NCI-H1092 (cell line): ENCODE measurements around the gene BFSP2.
A peak's percentile ranks its signal among the peaks of the same experiment; 100 is the strongest.

Experiments
- DNase-seq: peaks from one replicate; lab custom pipeline; 2025; lab: John Stamatoyannopoulos, UW

The BFSP2 gene

GRCh38 chr3:133419151-133419909 lies 19.5 kb downstream of the BFSP2 start:
- DNase-seq, result no peak

GRCh38 chr3:133424937-133425869 lies 25.3 kb downstream of the BFSP2 start:
- no peak for DNase-seq

- DNase-seq, result no peak
Observed at GRCh38 chr3:133425898-133426297, 26.0 kb downstream of the BFSP2 start.

DNA sequence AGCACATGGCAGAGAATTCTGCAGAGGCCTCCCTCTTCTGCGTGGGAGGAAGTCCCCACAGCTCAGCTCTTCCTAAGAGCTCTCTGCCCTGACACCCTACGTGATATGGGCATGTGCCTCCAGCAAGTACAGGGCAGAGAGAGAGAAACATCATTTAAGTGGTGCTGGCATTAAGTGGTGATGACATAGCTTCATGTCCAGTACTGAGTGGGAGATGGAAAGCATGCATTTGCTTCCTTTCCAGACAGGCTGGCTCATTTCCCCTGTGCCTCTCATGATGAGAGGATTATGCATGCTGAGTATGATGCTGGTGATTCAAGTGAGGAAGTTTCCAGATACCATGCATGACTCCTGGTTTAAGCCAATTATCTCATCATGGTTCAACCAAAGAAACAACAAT lies 26.9 kb downstream of the BFSP2 start:
- DNase-seq, result no peak

GRCh38 chr3:133428552-133428951 lies 28.7 kb downstream of the BFSP2 start:
- no peak for DNase-seq

GRCh38 chr3:133429063-133429462 lies 29.2 kb downstream of the BFSP2 start:
- no peak for DNase-seq

DNA sequence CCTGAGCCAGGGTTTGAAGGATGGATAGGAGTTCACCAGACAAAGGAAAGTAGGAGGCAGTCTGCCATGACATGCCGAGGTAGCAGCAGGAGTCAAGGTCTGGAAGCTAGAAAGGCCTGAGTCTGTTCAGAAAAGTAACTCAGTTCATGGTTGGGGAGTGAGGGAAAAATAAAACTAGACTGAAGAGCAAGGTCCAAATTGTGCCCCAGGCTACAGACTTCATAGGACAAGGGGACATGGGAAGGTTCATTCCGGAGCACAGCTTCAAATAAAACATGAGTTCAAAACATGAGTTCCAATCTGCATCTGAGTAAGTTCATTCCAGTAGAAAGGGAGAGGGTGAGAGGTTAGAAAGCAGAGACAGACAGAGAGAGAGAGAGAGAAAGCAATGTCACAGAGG lies 39.7 kb downstream of the BFSP2 start:
- no peak for DNase-seq

- DNase-seq, result no peak
Observed at GRCh38 chr3:133440652-133441051, 40.8 kb downstream of the BFSP2 start.

GRCh38 chr3:133441867-133442270 lies 42.0 kb downstream of the BFSP2 start:
- no peak for DNase-seq

GRCh38 chr3:133442518-133442917 lies 42.7 kb downstream of the BFSP2 start:
- DNase-seq, result no peak

- DNase-seq, result peak; percentile 47
Observed at GRCh38 chr3:133443649-133444422, 44.0 kb downstream of the BFSP2 start.

DNA sequence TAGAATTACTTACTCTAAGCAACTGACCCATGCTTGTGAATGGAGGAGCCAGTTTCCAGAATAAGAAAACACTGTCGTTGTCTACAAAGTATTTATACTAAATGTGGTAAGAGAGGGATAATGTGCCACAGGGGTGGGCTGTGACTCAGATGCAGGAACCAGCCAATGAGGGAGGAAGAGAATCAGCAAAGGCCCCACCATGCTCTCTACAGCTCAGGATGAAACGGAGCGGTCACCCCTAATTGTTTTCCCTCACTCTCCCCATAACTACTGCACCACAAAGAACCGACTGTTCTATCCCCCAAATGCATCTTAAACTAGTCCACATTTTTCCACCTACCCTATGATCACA lies 44.5 kb downstream of the BFSP2 start:
- DNase-seq, result no peak

- no peak for DNase-seq
Observed at GRCh38 chr3:133445108-133445507, 45.3 kb downstream of the BFSP2 start.

DNA sequence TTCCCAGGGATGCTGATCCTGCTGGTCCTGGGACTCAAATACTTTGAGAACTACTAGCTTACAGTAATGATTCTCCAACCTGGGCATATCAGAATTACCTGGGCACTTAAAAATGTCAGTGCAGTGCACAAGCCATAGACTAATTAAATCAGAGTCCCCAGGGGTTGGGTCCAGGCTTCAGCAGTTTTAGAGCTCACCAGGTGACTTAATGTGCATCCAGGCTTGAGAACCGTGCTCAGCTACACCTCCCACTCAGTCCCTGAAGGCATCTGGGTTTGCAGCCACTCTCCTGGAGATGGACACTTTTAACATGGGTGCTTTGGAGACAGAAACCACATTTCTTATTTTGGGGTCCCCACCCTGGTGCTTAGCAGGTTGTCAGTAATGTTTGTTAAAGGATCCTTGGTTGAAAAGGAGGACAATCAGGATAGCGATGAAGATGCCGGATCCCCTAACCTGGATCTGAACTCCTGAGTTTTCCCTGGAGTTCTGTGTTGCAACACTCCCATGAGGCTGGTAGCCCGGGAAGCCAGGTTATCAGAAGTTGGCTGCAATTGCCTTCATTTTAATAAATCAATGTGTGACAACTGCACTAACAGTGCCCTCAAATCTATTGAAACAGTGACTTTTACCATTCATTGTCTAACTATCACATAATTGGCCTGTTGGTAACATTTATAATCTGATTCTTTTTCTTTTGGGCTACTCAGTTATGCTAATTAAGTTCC lies 48.1 kb downstream of the BFSP2 start:
- DNase-seq, result no peak

- no peak for DNase-seq
Observed at GRCh38 chr3:133448478-133449122, 48.7 kb downstream of the BFSP2 start.

GRCh38 chr3:133451309-133451708 lies 51.5 kb downstream of the BFSP2 start:
- no peak for DNase-seq

- no peak for DNase-seq
Observed at GRCh38 chr3:133452641-133453319, 52.9 kb downstream of the BFSP2 start.

- DNase-seq, result no peak
Observed at GRCh38 chr3:133453383-133453782, 53.5 kb downstream of the BFSP2 start.

DNA sequence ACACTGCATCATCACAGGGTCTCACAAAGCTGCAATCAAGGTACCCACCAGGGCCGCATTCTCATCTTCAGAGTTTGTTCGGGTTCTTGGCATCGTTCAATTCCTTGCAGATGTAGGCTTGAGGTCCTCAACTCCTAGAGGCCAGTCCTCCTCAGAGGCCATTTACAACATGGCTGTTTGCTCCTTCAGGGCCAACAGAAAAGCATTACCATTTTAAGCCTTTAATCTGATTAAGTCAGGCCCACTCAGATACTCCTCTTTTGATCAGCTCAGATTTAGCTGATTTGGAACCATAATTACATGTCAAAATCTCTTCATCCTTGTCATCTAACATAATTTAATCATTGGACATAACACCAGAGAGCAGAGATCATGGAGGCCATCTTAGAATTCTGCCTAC lies 55.4 kb downstream of the BFSP2 start:
- DNase-seq, result no peak

- DNase-seq, result no peak
Observed at GRCh38 chr3:133455960-133456359, 56.1 kb downstream of the BFSP2 start.

- DNase-seq, result peak; percentile 66
Observed at GRCh38 chr3:133457025-133457424, 57.2 kb downstream of the BFSP2 start.
